HUES6 (cell line): Measurements from ENCODE around the gene OAS1.
"Not testable (repeated sequence)": the region's sequence is repeated elsewhere in the genome, so short reads cannot be mapped to it uniquely, and the experiment has no call there.

ENCODE experiments used
- H3K27ac ChIP-seq: 2 replicates; pipeline ENCODE4 v1.7.0; 2013; ENCODE audit warnings: low read depth, mild to moderate bottlenecking, low read length, inconsistent platforms
- H3K27me3 ChIP-seq: 2 replicates; pipeline ENCODE4 v1.6.1; 2013; ENCODE audit warnings: low read length; ENCODE audit not compliant: control insufficient read depth, insufficient read depth
- H3K36me3 ChIP-seq: 2 replicates; pipeline ENCODE4 v1.6.1; 2013; ENCODE audit warnings: low read length; ENCODE audit not compliant: control insufficient read depth, insufficient read depth
- H3K4me1 ChIP-seq: 2 replicates; pipeline ENCODE4 v1.6.1; 2013; ENCODE audit warnings: low read length; ENCODE audit not compliant: control insufficient read depth, insufficient read depth
- H3K4me3 ChIP-seq: 2 replicates; pipeline ENCODE4 v1.5.1; 2013; ENCODE audit warnings: low read depth, low read length
- H3K9ac ChIP-seq: one replicate; pipeline ENCODE4 v1.6.1; 2013; ENCODE audit warnings: mild to moderate bottlenecking, low read length
- H3K9me3 ChIP-seq: 2 replicates; pipeline ENCODE4 v1.6.1; 2013; ENCODE audit warnings: low read depth, low read length; ENCODE audit not compliant: control insufficient read depth, insufficient read depth

Gene OAS1

DNA sequence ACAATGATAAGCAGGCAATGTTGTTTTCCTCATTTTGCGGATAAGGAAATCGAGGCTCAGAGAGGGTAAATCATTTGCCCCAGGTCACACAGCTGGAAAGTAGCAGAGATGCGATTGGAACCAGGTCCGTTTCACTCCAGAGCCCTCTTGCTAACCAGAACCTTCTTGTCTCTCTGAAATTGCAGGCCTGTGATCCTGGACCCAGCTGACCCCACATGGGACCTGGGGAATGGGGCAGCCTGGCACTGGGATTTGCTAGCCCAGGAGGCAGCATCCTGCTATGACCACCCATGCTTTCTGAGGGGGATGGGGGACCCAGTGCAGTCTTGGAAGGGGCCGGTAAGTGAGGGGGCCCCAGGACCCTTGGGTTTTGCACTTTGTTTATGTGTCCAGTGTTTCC, 41.0 kb downstream of the OAS1 start:
- Histone ChIP-seq H3K4me3 (no peak overlapping the region), H3K36me3 (no peaks in the 10 kb centered on the region), H3K4me1 (no peaks in the 10 kb centered on the region), H3K27ac (no peak overlapping the region), H3K9me3 (no peaks in the 10 kb centered on the region), H3K27me3 (no peaks in the 10 kb centered on the region), H3K9ac (no peak overlapping the region)

DNA sequence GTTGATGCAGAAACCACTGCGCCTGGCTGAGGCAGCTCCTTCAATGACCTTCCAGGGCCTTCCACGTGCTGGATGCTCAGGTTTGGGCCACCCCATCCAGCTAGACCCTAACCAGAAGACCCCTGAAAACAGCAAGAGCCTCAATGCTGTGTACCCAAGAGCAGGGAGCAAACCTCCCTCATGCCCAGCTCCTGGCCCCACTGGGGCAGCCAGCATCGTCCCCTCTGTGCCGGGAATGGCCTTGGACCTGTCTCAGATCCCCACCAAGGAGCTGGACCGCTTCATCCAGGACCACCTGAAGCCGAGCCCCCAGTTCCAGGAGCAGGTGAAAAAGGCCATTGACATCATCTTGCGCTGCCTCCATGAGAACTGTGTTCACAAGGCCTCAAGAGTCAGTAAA, 42.0 kb downstream of the OAS1 start:
- H3K36me3 ChIP-seq, result no peaks in the 10 kb centered on the region
- H3K27me3 ChIP-seq, result no peaks in the 10 kb centered on the region
- H3K9ac ChIP-seq, result no peak overlapping the region
- no peak overlapping the region for H3K27ac ChIP-seq
- no peak overlapping the region for H3K4me3 ChIP-seq
- no peaks in the 10 kb centered on the region for H3K9me3 ChIP-seq
- no peaks in the 10 kb centered on the region for H3K4me1 ChIP-seq

DNA sequence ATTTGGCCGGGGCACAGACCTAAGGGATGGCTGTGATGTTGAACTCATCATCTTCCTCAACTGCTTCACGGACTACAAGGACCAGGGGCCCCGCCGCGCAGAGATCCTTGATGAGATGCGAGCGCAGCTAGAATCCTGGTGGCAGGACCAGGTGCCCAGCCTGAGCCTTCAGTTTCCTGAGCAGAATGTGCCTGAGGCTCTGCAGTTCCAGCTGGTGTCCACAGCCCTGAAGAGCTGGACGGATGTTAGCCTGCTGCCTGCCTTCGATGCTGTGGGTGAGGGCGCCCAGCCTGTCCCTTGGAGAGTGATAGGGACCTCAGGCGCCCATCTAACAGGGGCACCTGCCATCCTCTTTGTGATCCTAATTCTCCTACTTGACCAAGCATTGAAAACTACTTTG, 43.9 kb downstream of the OAS1 start:
- Histone ChIP-seq H3K4me3 (no peak overlapping the region), H3K9ac (no peak overlapping the region), H3K9me3 (no peaks in the 10 kb centered on the region), H3K27me3 (no peaks in the 10 kb centered on the region), H3K27ac (no peak overlapping the region), H3K36me3 (no peaks in the 10 kb centered on the region), H3K4me1 (no peaks in the 10 kb centered on the region)

DNA sequence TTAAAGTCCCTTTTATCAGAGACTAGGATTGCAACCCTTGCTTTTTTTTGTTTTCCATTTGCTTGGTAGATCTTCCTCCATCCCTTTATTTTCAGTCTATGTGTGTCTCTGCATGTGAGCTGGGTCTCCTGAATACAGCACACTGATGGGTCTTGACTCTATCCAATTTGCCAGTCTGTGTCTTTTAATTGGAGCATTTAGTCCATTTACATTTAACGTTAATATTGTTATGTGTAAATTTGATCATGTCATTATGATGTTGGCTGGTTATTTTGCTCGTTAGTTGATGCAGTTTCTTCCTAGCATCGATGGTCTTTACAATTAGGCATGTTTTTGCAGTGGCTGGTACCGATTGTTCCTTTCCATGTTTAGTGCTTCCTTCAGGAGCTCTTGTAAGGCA, 50.4 kb downstream of the OAS1 start:
- not testable (repeated sequence) for H3K4me3 ChIP-seq, H3K9ac ChIP-seq, H3K27ac ChIP-seq, H3K36me3 ChIP-seq, H3K27me3 ChIP-seq, H3K4me1 ChIP-seq
- H3K9me3 ChIP-seq, result peaks cover 15% of the 10 kb centered on the region

DNA sequence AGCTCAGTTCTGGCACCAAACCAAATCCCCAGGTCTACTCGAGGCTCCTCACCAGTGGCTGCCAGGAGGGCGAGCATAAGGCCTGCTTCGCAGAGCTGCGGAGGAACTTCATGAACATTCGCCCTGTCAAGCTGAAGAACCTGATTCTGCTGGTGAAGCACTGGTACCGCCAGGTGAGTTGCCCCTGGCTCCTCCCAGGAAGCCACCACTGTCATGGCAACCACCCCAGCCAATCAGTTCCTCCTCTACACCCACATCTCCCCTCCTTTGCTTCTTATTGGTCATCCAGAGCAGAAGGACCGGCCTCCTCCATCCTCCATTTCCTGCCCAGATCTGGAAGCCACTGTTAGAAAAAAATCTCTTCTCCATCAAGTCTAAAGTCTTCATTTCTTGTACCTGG, 54.3 kb downstream of the OAS1 start:
- H3K9me3 ChIP-seq, result peaks cover 15% of the 10 kb centered on the region
- no peaks in the 10 kb centered on the region for H3K36me3 ChIP-seq
- no peaks in the 10 kb centered on the region for H3K27me3 ChIP-seq
- H3K9ac ChIP-seq, result no peak overlapping the region
- H3K4me3 ChIP-seq, result no peak overlapping the region
- H3K27ac ChIP-seq, result no peak overlapping the region
- no peaks in the 10 kb centered on the region for H3K4me1 ChIP-seq

DNA sequence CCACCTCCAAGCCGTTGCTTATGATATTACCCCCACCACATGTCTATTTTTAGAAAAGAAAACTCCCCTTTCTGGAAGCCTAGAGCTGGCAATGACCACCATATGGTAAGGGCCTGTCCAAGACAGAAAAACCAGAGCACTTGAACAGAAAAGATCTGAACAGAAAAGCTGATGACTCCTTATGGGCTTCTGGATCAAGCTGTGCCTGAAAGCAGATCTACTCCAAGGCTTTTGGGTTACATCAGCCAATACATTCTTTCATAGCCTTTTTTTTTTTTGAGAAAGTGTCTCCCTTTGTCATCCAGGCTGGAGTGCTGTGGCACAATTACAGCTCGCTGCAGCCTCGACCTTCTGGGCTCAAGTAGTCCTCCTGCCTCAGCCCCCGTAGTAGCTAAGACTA, 54.8 kb downstream of the OAS1 start:
- Histone ChIP-seq H3K27ac (no peak overlapping the region), H3K9me3 (peaks cover 15% of the 10 kb centered on the region), H3K27me3 (no peaks in the 10 kb centered on the region), H3K4me1 (no peaks in the 10 kb centered on the region), H3K4me3 (no peak overlapping the region), H3K36me3 (no peaks in the 10 kb centered on the region), H3K9ac (no peak overlapping the region)

DNA sequence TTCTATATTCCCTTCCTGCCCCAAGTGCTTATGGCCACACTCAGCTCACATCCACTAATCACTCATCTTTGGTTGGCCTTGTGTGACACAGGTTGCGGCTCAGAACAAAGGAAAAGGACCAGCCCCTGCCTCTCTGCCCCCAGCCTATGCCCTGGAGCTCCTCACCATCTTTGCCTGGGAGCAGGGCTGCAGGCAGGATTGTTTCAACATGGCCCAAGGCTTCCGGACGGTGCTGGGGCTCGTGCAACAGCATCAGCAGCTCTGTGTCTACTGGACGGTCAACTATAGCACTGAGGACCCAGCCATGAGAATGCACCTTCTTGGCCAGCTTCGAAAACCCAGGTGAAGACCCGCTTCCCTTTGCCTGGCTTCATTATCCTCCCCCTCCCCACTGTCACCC, 55.8 kb downstream of the OAS1 start:
- H3K27ac ChIP-seq, result no peak overlapping the region
- H3K36me3 ChIP-seq, result no peaks in the 10 kb centered on the region
- H3K9ac ChIP-seq, result no peak overlapping the region
- peaks cover 15% of the 10 kb centered on the region for H3K9me3 ChIP-seq
- no peak overlapping the region for H3K4me3 ChIP-seq
- H3K27me3 ChIP-seq, result no peaks in the 10 kb centered on the region
- H3K4me1 ChIP-seq, result no peaks in the 10 kb centered on the region

DNA sequence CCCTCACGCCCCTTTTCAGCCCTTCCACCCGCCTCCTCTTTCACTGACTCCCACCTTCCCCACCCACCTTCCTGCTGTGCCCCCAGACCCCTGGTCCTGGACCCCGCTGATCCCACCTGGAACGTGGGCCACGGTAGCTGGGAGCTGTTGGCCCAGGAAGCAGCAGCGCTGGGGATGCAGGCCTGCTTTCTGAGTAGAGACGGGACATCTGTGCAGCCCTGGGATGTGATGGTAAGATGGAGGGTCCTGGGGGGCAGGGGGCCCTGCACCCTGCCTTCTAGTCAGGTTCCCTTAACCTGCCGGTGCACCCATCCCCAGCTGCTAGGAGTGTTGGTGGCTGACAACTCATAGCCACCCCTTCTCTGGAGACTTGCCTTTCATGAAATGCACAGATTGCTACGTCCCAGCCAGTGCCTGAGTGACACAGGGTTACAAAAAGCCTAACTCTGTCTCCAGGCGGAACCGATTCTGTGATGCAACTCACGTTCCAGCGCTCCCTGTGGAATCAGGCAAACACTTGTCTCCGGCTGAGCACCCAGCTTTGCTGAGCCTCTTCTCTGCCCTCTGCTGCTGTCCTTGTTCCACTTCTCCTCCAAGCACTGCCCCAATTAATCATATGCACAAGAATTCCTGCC, 56.6 kb downstream of the OAS1 start:
- no peak overlapping the region for H3K9ac ChIP-seq
- H3K27ac ChIP-seq, result no peak overlapping the region
- no peaks in the 10 kb centered on the region for H3K36me3 ChIP-seq
- H3K27me3 ChIP-seq, result no peaks in the 10 kb centered on the region
- no peaks in the 10 kb centered on the region for H3K4me1 ChIP-seq
- no peak overlapping the region for H3K4me3 ChIP-seq
- H3K9me3 ChIP-seq, result peaks cover 15% of the 10 kb centered on the region

DNA sequence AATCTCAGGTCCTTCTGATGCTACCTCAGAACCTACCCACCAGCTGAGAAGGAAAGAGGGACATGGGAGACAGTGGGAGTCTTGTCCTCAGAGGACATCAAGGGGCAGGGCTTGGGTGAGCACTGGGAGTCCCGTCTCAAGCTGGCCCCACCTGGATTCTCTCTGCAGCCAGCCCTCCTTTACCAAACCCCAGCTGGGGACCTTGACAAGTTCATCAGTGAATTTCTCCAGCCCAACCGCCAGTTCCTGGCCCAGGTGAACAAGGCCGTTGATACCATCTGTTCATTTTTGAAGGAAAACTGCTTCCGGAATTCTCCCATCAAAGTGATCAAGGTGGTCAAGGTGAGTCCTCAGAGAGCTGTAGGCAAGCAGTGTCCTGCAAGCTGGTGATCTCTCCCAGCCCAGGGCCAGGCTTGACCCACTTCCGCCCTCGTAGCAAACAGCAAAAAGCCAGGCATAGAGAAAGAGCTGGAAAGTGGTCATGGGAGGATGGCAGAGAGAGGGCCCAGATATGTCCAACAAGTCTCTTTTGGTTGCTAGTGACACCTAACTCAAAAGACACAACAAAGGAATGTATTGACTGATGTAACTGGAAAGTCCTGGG, 57.4 kb downstream of the OAS1 start:
- Histone ChIP-seq H3K36me3 (no peaks in the 10 kb centered on the region), H3K27me3 (no peaks in the 10 kb centered on the region), H3K4me1 (no peaks in the 10 kb centered on the region), H3K4me3 (no peak overlapping the region), H3K27ac (no peak overlapping the region), H3K9me3 (peaks cover 11% of the 10 kb centered on the region), H3K9ac (no peak overlapping the region)

DNA sequence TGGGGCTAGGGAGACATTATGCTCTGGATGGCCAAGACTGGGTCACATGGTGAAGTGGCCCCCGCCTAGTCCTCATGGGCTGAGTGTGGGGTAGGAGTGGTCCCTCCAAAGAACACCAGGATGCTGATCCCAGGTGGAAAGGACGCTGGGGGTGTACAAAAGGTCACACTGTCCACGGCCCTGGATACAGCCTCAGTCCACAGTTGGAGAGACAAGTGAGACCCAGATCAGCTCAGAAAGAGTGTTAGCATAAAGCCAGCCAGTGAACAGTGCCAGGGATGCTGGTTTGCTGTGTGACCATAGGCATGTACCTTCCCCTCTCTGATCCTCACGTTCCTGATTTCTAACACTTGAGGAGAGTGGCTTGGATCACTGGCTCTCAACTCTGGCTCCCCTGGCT, 58.2 kb downstream of the OAS1 start:
- Histone ChIP-seq H3K27ac (no peak overlapping the region), H3K36me3 (no peaks in the 10 kb centered on the region), H3K27me3 (no peaks in the 10 kb centered on the region), H3K9ac (no peak overlapping the region), H3K9me3 (peaks cover 4% of the 10 kb centered on the region; the same call in 1 of the 2 replicates), H3K4me1 (no peaks in the 10 kb centered on the region), H3K4me3 (no peak overlapping the region)

DNA sequence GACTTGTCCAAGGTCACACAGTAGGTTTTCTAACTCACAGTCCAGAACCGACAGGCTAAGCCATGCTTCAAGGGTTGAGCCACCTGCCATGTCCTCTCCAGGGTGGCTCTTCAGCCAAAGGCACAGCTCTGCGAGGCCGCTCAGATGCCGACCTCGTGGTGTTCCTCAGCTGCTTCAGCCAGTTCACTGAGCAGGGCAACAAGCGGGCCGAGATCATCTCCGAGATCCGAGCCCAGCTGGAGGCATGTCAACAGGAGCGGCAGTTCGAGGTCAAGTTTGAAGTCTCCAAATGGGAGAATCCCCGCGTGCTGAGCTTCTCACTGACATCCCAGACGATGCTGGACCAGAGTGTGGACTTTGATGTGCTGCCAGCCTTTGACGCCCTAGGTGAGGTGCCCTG, 58.9 kb downstream of the OAS1 start:
- no peaks in the 10 kb centered on the region for H3K36me3 ChIP-seq
- no peak overlapping the region for H3K9ac ChIP-seq
- H3K9me3 ChIP-seq, result peaks cover 4% of the 10 kb centered on the region; the same call in 1 of the 2 replicates
- H3K4me1 ChIP-seq, result no peaks in the 10 kb centered on the region
- no peak overlapping the region for H3K27ac ChIP-seq
- H3K4me3 ChIP-seq, result no peak overlapping the region
- no peaks in the 10 kb centered on the region for H3K27me3 ChIP-seq
